Measurements from ENCODE around the gene ACOD1. TPM values are rescaled to one million over a fixed set of nuclear protein-coding genes. Genes with fewer than 3 reads are reported as not detected.

Gene ACOD1
- total RNA-seq, 3 donors from 2014 or later: not detected

DNA sequence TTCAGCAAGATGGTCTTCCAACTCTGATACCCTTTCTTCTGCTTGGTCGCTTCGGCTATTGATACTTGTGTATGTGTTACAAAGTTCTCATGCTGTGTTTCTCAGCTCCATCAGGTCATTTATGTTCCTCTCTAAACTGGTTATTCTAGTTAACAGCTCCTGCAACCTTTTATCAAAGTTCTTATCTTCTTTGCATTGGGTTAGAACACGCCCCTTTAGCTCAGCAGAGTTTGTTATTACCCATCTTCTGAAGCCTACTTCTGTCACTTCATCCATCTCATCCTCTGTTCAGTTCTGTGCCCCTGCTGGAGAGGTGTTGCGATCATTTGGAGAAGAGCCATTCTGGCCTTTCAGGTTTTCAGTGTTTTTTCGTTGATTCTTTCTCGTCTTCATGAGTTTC lies 18.7 kb downstream of the ACOD1 start:
- no peak for ATAC-seq
- no peaks in the 10 kb centered on the region for H3K4me1 Mint-ChIP-seq (ENCODE audit: low read depth)
- peaks cover 35% of the 10 kb centered on the region for H3K27me3 Mint-ChIP-seq (ENCODE audit: low read depth)
- H3K36me3 Mint-ChIP-seq (ENCODE audit: insufficient read depth): no peaks in the 10 kb centered on the region
- no peak for DNase-seq
- H3K9me3 Mint-ChIP-seq: no peaks in the 10 kb centered on the region
- H3K4me3 Mint-ChIP-seq: no peak overlapping the region

DNA sequence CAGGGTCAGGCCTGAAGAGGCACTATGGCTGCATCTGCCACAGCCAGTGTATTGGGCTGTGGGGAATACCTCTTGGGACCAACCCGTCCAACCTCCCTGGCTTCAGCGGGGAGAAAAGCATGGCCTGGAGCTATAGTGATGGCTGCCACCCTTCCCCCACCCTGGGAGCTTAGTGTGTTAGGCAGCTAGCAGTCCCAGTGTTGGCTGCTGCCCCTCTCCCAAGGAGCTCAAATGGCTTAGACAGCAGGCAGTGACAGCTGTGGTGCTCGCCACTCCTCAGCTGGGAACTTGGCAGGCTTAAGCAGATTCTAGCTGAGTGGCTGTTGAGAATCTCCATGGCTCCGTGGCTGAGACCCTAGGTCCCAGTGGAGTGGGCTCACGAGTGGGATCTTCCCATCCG lies 19.7 kb downstream of the ACOD1 start:
- H3K4me1 Mint-ChIP-seq (ENCODE audit: low read depth): no peaks in the 10 kb centered on the region
- no peak for DNase-seq
- no peak overlapping the region for H3K4me3 Mint-ChIP-seq
- no peaks in the 10 kb centered on the region for H3K9me3 Mint-ChIP-seq
- H3K36me3 Mint-ChIP-seq (ENCODE audit: insufficient read depth): no peaks in the 10 kb centered on the region
- no peak for ATAC-seq
- peaks cover 45% of the 10 kb centered on the region for H3K27me3 Mint-ChIP-seq (ENCODE audit: low read depth)

DNA sequence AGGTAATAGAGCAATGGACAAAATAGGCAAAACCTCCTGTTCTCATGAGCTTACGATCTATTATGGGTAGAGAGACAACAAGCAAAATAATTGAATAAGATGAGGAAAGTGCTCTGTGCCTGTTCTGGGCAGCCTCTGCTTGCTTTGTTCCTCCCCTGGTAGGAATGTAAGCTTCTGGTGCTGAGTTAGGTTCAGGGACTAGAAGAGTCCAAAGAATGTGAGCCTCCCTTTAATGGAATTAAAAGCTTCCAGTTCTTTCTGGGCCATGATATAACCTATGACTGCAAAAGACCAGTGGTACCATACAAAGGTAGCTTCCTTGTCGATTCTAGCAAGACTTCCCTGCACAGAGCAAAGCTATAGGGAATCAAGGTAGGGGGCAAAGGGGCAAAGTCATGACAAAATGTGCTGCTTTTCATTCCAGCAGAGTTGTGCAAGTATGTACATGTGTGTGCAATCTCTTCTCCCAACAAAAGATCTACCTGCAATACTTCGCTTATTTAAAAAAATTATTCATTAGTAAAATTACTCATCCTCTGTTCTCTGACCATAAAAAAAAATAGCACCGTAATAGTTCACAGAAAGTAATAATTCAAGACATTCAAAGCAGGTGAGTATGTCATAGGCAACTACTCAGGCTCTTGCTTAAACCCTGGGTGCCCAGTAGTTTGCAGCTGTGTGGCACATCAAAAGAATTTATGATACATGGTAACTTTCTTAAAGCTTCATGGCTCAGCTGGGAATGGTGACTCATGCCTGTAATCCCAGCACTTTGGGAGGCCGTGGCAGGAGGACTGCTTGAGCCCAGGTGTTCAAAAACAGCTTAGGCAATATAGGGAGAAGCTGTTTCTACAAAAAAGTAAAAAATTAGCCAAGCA lies 21.4 kb downstream of the ACOD1 start:
- Mint-ChIP-seq H3K4me3 (no peak overlapping the region), H3K36me3 (ENCODE audit: insufficient read depth) (no peaks in the 10 kb centered on the region), H3K9me3 (no peaks in the 10 kb centered on the region), H3K27me3 (ENCODE audit: low read depth) (peaks cover 50% of the 10 kb centered on the region), H3K4me1 (ENCODE audit: low read depth) (no peaks in the 10 kb centered on the region)
- ATAC-seq (no peak), DNase-seq (no peak)

DNA sequence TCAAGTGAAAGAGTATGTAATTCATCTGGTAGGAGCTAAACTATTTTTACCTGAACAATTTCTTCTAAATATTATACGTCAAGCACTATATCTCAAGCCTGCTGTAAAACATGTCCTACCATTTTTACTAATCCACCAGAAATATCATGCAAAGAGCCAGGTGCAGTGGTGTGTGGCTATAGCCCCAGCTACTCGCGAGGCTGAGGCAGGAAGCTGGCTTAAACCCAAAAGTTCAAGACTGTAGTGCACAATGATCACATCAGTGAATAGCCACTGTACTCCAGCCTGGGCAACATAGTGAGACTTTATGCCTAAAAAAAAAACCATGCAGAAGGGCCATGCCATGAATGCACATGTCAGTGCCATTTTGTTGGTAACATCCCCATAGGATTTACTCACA lies 22.9 kb downstream of the ACOD1 start:
- H3K4me1 Mint-ChIP-seq (ENCODE audit: low read depth): no peaks in the 10 kb centered on the region
- H3K9me3 Mint-ChIP-seq: no peaks in the 10 kb centered on the region
- no peak overlapping the region for H3K4me3 Mint-ChIP-seq
- no peaks in the 10 kb centered on the region for H3K36me3 Mint-ChIP-seq (ENCODE audit: insufficient read depth)
- peaks cover 51% of the 10 kb centered on the region for H3K27me3 Mint-ChIP-seq (ENCODE audit: low read depth)
- DNase-seq: no peak
- no peak for ATAC-seq

DNA sequence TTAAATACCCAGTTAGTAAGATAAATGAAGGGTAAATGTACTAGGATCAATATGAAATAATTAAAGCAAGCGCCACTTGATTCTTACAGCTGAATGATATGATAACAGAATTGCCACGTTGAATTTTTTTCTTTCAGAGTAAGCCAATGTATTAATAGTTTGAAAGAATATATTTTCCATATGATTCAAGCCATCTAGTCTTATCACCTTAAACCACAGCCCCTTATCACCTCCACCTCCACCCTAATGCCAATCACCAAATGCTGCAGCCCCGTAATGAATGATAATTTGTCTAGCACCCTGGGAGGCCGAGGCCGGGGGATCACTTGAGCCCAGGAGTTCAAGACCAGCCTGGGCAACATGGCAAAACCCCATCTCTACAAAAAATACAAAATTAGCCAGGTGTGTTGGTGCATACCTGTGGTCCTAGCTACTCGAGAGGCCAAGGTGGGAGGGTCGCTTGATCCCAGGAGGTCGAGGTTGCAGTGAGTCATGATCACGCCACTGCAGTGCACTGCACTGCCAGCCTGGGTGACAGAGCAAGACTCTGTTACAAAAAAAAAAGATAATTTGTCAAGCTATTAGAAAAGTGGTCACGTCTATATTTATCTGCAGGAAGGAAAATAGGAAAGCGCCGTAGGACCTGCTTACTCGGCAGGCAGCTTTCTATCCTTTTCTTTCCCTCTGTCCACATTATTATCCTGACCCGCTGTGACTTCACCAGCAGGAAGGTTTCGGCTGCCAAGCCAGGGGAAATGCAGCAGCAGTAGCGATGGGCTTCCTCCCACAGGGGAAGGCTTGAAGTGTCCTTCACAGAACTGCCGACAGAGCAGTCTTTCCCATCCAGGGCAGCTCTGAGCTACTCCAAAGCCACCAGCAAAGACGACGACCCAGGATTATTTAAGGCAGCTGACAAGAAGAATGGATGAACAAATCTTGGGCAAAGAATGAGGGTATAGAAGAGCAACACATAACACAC lies 23.8 kb downstream of the ACOD1 start:
- H3K4me1 Mint-ChIP-seq (ENCODE audit: low read depth): peaks cover 4% of the 10 kb centered on the region
- H3K36me3 Mint-ChIP-seq (ENCODE audit: insufficient read depth): no peaks in the 10 kb centered on the region
- H3K4me3 Mint-ChIP-seq: no peak overlapping the region
- DNase-seq (no peak), ATAC-seq (no peak)
- H3K27me3 Mint-ChIP-seq (ENCODE audit: low read depth): peaks cover 46% of the 10 kb centered on the region
- H3K9me3 Mint-ChIP-seq: no peaks in the 10 kb centered on the region

DNA sequence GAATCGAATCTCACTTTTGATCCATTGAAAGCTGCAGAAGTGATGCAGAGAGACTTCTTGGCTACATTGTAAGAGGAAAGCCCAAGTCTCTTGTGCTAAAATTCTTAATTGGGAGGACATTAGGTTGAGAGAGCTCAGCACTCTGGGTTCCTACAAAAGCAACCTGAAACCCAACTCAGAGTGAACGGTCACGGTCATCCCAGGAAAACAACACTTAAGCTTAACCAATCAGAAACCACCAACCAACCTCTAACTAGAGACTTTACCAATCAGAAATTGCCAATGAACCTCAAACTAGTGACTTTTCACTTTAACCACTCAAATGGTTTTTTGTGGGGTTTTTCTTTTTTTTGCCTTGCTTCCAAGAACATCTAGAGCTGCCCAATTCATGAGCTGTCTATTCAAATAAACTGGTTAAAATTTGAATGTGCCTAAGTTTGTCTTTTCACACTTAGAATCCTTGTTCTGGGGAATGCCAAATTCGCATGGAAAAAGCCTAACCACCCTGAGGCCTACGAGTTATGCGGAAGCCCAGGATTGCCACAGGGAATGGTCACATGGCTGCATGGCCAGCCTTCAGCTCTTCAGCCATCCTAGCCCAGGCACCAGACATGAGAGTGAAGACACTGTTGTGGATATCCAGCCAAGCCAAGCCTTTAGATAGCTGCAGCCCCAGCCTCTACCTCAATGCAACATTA lies 25.8 kb downstream of the ACOD1 start:
- DNase-seq: no peak
- peaks cover 7% of the 10 kb centered on the region for H3K4me1 Mint-ChIP-seq (ENCODE audit: low read depth)
- no peaks in the 10 kb centered on the region for H3K9me3 Mint-ChIP-seq
- H3K27me3 Mint-ChIP-seq (ENCODE audit: low read depth): peaks cover 45% of the 10 kb centered on the region
- ATAC-seq: no peak
- no peaks in the 10 kb centered on the region for H3K36me3 Mint-ChIP-seq (ENCODE audit: insufficient read depth)
- no peak overlapping the region for H3K4me3 Mint-ChIP-seq

DNA sequence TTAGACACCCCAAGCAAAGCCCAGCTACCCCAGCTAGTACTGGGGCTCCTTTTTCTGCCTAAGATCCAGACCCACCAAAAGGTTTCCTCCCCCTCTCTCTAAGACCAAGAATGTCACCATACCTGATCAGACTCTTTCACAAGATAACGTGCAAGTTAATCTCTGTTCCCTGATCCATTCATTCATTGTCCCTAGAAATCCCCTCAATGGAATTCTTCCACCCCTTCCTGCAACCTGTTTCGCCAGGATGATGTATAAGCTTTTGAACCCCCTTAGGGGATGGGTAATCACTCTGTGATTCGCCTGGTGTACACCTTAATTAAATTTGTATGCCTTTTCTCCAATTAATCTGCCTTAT lies 26.3 kb downstream of the ACOD1 start:
- H3K27me3 Mint-ChIP-seq (ENCODE audit: low read depth): peaks cover 43% of the 10 kb centered on the region
- ATAC-seq (no peak), DNase-seq (no peak)
- H3K4me3 Mint-ChIP-seq: no peak overlapping the region
- no peaks in the 10 kb centered on the region for H3K9me3 Mint-ChIP-seq
- peaks cover 7% of the 10 kb centered on the region for H3K4me1 Mint-ChIP-seq (ENCODE audit: low read depth)
- H3K36me3 Mint-ChIP-seq (ENCODE audit: insufficient read depth): no peaks in the 10 kb centered on the region

DNA sequence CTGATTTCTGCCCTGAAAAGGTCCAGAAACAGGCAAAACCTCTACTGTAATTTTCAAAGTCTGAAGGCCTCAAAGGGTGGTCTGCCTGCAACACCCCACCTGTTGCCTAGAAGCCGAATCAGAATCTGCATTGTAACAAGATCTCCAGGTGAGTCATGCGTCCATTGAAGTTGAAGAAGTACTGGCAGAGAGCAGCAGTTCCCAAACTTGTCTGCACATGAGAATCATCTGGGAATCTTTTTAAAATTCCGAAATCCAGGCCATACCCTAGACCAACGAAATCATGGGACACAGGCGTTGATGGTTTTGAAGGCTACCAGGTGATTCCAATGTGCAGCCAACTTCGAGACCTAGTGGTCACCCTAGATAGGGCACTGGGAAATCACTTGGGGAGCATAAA lies 27.6 kb downstream of the ACOD1 start:
- H3K36me3 Mint-ChIP-seq (ENCODE audit: insufficient read depth): no peaks in the 10 kb centered on the region
- peaks cover 38% of the 10 kb centered on the region for H3K27me3 Mint-ChIP-seq (ENCODE audit: low read depth)
- no peak for DNase-seq
- no peak overlapping the region for H3K4me3 Mint-ChIP-seq
- H3K9me3 Mint-ChIP-seq: no peaks in the 10 kb centered on the region
- peaks cover 7% of the 10 kb centered on the region for H3K4me1 Mint-ChIP-seq (ENCODE audit: low read depth)
- ATAC-seq: no peak

DNA sequence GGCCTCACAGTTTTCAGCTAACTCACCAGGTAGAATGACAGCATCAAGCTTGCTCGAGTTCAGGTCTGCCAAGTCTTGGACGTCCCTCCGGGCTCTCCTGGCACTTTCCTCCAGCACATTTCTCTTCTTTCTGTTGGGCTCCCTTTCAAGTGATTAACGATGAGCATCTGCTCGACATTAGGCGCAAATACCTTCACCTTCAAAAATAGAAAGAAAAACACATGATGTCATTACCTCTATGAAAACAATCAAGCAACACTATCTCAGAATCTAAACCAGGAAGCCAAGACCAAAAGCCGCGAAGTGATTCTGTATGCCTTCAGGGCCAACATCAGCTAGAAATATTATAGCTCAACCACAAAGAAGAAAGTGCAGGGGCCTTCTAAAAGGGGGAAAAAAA lies 28.2 kb downstream of the ACOD1 start:
- no peak for DNase-seq
- H3K36me3 Mint-ChIP-seq (ENCODE audit: insufficient read depth): no peaks in the 10 kb centered on the region
- H3K27me3 Mint-ChIP-seq (ENCODE audit: low read depth): peaks cover 38% of the 10 kb centered on the region
- no peak overlapping the region for H3K4me3 Mint-ChIP-seq
- H3K9me3 Mint-ChIP-seq: no peaks in the 10 kb centered on the region
- peaks cover 7% of the 10 kb centered on the region for H3K4me1 Mint-ChIP-seq (ENCODE audit: low read depth)
- ATAC-seq: no peak

DNA sequence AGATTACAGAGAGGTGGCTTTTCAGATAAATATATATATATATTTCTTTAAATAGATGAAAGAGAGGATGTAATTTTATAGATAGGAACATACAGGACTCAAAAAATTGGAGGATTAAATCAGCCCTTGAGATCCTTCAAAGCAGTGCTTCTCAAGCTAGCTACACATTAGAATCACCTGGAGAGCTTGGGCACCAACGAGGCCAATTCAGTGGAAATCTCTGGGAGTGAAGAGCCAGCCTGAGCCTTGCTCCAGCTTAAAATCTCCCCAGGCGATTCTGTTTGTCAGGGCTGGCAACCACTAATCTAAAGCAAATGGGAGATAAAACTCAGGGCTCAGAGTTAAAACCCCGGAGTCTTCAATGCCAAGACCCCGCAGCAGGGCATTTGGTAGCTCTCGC lies 28.6 kb downstream of the ACOD1 start:
- Mint-ChIP-seq H3K4me1 (ENCODE audit: low read depth) (peaks cover 7% of the 10 kb centered on the region), H3K27me3 (ENCODE audit: low read depth) (peaks cover 39% of the 10 kb centered on the region)
- ATAC-seq: no peak

DNA sequence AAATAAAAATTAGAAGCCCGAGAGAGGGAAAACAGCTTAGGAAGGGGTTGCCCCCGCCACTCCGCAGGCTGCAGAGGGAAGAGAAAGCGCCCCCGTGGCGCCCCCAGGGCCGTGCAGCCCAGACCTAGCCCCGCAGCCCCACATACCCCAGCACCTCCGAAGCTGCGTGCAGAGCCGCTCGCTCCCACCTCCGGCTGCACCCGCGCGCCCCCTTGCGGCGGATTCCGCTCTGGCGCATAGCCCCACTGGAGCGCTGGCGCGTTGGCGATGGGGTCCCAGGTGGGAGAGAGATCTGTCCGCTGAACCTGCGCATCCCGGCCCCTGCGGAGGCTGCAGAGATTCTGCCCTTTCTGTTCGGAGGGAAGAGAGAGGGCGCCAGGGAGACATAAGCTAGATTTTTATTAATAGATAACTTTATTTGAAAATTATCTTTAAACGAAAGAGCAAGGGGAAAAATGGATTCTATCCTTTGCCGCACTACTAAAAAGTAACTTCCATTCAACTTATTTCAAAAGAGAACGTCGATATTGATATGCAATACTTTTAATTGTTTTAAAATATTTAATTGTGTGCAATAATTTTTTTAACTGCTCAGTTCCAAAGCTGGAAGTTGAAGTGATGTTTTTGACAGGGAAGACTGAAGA lies 31.9 kb downstream of the ACOD1 start:
- Mint-ChIP-seq H3K36me3 (ENCODE audit: insufficient read depth) (no peaks in the 10 kb centered on the region), H3K4me3 (peak overlapping the region; percentile 45), H3K9me3 (no peaks in the 10 kb centered on the region), H3K27me3 (ENCODE audit: low read depth) (peaks cover 30% of the 10 kb centered on the region), H3K4me1 (ENCODE audit: low read depth) (peaks cover 7% of the 10 kb centered on the region)
- ATAC-seq (peak; percentile 100), DNase-seq (peak; percentile 86)

More for the DNA sequence above, 28.6 kb downstream of the ACOD1 start:
- Mint-ChIP-seq H3K36me3 (ENCODE audit: insufficient read depth) (no peaks in the 10 kb centered on the region), H3K9me3 (no peaks in the 10 kb centered on the region), H3K4me3 (no peak overlapping the region)
- DNase-seq: no peak

DNA sequence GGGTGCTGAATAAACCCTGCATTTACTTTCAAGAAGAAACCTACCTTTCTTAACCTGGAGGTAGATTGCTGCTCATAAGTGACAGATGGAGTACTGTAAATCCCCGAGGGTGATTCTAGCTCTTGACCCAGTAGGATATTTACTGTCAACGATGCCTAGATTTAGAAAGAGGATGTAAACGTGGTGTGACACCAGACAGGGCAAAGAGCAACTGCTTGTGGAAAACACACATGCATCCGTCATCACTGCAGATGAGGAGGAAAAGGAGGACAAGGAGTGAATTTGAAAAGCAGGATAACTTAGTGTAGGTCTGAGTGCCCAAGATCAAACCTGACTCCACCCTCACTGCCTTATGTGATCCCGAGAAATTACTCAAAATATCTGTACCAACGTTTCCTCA lies 33.8 kb downstream of the ACOD1 start:
- H3K4me3 Mint-ChIP-seq: no peak overlapping the region
- DNase-seq: no peak
- H3K9me3 Mint-ChIP-seq: no peaks in the 10 kb centered on the region
- H3K27me3 Mint-ChIP-seq (ENCODE audit: low read depth): peaks cover 47% of the 10 kb centered on the region
- H3K4me1 Mint-ChIP-seq (ENCODE audit: low read depth): peaks cover 3% of the 10 kb centered on the region
- ATAC-seq: no peak
- no peaks in the 10 kb centered on the region for H3K36me3 Mint-ChIP-seq (ENCODE audit: insufficient read depth)

DNA sequence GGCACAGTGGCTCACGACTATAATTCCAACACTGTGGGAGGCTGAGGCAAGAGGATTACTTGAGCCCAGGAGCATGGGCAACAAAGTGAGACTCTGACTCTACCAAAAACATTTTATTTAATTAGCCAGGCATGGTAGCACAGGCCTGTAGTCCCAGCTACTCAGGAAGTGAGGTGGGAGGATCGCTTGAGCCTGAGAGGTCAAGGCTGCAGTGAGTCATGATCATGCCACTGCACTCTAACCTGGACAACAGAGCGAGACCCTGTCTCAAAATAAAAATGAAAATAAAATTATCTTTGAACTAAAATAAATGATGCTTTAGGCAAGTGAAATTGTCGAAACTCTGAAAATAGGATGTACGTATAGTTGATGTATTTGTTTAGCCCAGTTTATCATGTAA lies 35.4 kb downstream of the ACOD1 start:
- peaks cover 48% of the 10 kb centered on the region for H3K27me3 Mint-ChIP-seq (ENCODE audit: low read depth)
- no peak for DNase-seq
- H3K4me3 Mint-ChIP-seq: no peak overlapping the region
- peaks cover 3% of the 10 kb centered on the region for H3K4me1 Mint-ChIP-seq (ENCODE audit: low read depth)
- H3K36me3 Mint-ChIP-seq (ENCODE audit: insufficient read depth): no peaks in the 10 kb centered on the region
- no peak for ATAC-seq
- no peaks in the 10 kb centered on the region for H3K9me3 Mint-ChIP-seq

DNA sequence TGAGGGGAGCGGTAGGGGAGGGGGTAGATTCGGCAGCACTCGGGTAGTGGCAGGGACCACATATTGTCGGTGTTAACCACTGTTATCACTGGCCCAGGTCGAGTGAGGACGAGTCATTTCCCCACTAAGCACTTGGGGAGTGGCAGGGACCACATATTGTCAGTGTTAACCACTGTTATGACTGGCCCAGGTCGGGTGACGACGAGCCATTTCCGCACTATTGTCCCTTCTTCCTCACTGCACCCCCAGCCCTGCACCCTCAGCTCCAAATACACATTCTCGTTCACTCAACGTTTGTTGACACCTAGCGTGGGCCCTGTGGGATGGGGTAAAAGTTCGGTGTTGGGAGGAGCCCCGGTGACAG lies 43.1 kb downstream of the ACOD1 start:
- H3K27me3 Mint-ChIP-seq (ENCODE audit: low read depth): peaks cover 10% of the 10 kb centered on the region
- peaks cover 3% of the 10 kb centered on the region for H3K36me3 Mint-ChIP-seq (ENCODE audit: insufficient read depth)
- peaks cover 40% of the 10 kb centered on the region for H3K4me1 Mint-ChIP-seq (ENCODE audit: low read depth)
- no peaks in the 10 kb centered on the region for H3K9me3 Mint-ChIP-seq
- DNase-seq (peak; percentile 59), ATAC-seq (peak; percentile 78 to 81)
- H3K4me3 Mint-ChIP-seq: peak overlapping the region; percentile 95

All from activated T-cell treated with anti-CD3 and anti-CD28 coated beads, Interleukin-2, amount 50 U/mL, for 4 hours (primary cell).